ENCODE measurements around the gene AGBL1.

GRCh38 chr15:86054338-86054737, 25.3 kb upstream of the AGBL1 start:
- TF ChIP-seq ZNF513 (tag by site-specific recombination; IDR thresholded peaks at IDR 0.05) (no peak), ZBTB21 (tag by site-specific recombination; IDR thresholded peaks at IDR 0.05) (no peak), CTCF (tag by site-specific recombination; IDR thresholded peaks at IDR 0.05) (no peak), MZF1 (tag by site-specific recombination; IDR thresholded peaks at IDR 0.05; ENCODE audit: borderline replicate concordance) (no peak), ZNF785 (tag by site-specific recombination; IDR thresholded peaks at IDR 0.05) (no peak), ZNF501 (tag by site-specific recombination; IDR thresholded peaks at IDR 0.05) (no peak), ZNF585B (tag by site-specific recombination; IDR thresholded peaks at IDR 0.05) (no peak), ZNF362 (tag by site-specific recombination; IDR thresholded peaks at IDR 0.05) (no peak), ZNF423 (tag by site-specific recombination; IDR thresholded peaks at IDR 0.05) (no peak), ZNF157 (tag by site-specific recombination; IDR thresholded peaks at IDR 0.05) (no peak), ZNF449 (tag by site-specific recombination; IDR thresholded peaks at IDR 0.05) (no peak), KLF16 (tag by site-specific recombination; IDR thresholded peaks at IDR 0.05) (no peak)
